Esophagus squamous epithelium (tissue), 5 donors: ENCODE data around the gene TRIML2. TPM values are rescaled to one million over a fixed set of nuclear protein-coding genes. Genes with fewer than 3 reads are reported as not detected.

ENCODE experiments used
- DNase-seq: peaks from one replicate; lab custom pipeline; 2025; lab: John Stamatoyannopoulos, UW
- H3K27ac ChIP-seq, 4 donors: fragments of 200-600 bp; sonication (generic); one replicate each; pipeline ENCODE4 v1.5.1; 2016 to 2019; ENCODE audit warnings: mild to moderate bottlenecking in 1 of 4
- H3K27me3 ChIP-seq, 4 donors: fragments of 200-600 bp; sonication (generic); 1 replicate in 3 of 4; 2 replicates in 1 of 4; pipeline versions ENCODE4 v1.5.1 to v1.6.0; 2017 to 2021; ENCODE audit warnings: antibody characterized with exemption in 1 of 4
- H3K36me3 ChIP-seq, 3 donors: fragments of 200-600 bp; sonication (generic); one replicate each; pipeline ENCODE4 v1.5.1; 2016 to 2019
- H3K4me1 ChIP-seq, 3 donors: fragments of 200-600 bp; sonication (generic); one replicate each; pipeline ENCODE4 v1.5.1; 2017 to 2019
- H3K4me3 ChIP-seq, 4 donors: fragments of 200-600 bp; sonication (generic); 1 replicate in 3 of 4; 2 replicates in 1 of 4; pipeline ENCODE4 v1.5.1; 2016 to 2019; ENCODE audit warnings: mild to moderate bottlenecking in 2 of 4, moderate library complexity in 1 of 4
- H3K9me3 ChIP-seq, 3 donors: fragments of 200-600 bp; sonication (generic); one replicate each; pipeline ENCODE4 v1.5.1; 2016 to 2019
- POLR2A ChIP-seq, 4 donors: fragments of 450-650 bp; IDR thresholded peaks; one replicate each; pipeline ENCODE4 v1.6.1; 2017; ENCODE audit warnings: antibody characterized with exemption in 4 of 4, mild to moderate bottlenecking in 4 of 4, moderate library complexity in 3 of 4
- WGBS, 2 donors: methylation state at CpG; one replicate each; pipeline ENCODE4 v1.1.5; 2018; 5-methylcytosine and 5-hydroxymethylcytosine counted together
- intact Hi-C: fragments of 100-400 bp; cut with DNase I; formaldehyde crosslinking; loops from one replicate; pipeline ENCODE4 v1.15.0; 2022
- total RNA-seq, 4 donors: library from RNA; depleted of rRNA; stranded (reverse); fragments of >200 nt; gene quantifications; one replicate each; pipeline ENCODE4 v1.1.0, GENCODE V29; 2016
- TF ChIP-seq, protein P1 (sequence below), 6 experiments: fragments of 450-650 bp in 4 of 6; fragments of 200-600 bp in 2 of 6; sonication (generic) in 2 of 6; IDR thresholded peaks; one replicate each; pipeline ENCODE4 v1.5.1; 2016 to 2019; ENCODE audit warnings: antibody characterized with exemption in 6 of 6, mild to moderate bottlenecking in 4 of 6, moderate library complexity in 4 of 6
- donor health status: DM: yes; HTN: yes; CAD: no.

The TRIML2 gene
- total RNA-seq, 4 donors from 2014 or later, result not detected

DNA sequence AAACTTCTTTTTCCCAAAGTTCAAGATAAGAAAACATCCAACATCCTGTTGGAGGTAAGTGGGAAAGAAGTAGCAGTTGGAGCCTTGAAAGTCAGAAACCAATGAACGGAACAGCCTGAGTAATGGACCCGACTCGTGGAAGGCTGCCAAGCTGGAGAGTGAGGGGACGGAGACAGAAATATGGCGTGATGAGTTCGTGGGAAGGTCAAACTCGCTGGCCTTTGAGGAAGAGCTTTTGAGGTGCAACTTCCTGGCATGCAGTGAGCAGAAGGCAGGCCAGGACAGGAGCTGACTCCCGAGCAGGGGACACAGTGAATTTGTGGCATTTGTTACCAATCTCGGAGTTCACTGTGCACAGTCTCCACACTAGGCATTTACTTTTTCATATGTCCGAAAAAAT is 28.8 kb upstream of the TRIML2 start:
- no peak overlapping the region for H3K27ac ChIP-seq
- WGBS, 2 donors, result 61 to 64% methylated on average over 10 of the region's 10 CpGs
- H3K4me3 ChIP-seq, result no peak overlapping the region
- no peaks in the 10 kb centered on the region for H3K27me3 ChIP-seq
- intact Hi-C loops, result no loop called here
- DNase-seq, result no peak
- no peaks in the 10 kb centered on the region for H3K9me3 ChIP-seq
- no peaks in the 10 kb centered on the region for H3K4me1 ChIP-seq
- no peak for TF ChIP-seq POLR2A (IDR thresholded peaks at IDR 0.05)
- TF ChIP-seq, protein P1, sequence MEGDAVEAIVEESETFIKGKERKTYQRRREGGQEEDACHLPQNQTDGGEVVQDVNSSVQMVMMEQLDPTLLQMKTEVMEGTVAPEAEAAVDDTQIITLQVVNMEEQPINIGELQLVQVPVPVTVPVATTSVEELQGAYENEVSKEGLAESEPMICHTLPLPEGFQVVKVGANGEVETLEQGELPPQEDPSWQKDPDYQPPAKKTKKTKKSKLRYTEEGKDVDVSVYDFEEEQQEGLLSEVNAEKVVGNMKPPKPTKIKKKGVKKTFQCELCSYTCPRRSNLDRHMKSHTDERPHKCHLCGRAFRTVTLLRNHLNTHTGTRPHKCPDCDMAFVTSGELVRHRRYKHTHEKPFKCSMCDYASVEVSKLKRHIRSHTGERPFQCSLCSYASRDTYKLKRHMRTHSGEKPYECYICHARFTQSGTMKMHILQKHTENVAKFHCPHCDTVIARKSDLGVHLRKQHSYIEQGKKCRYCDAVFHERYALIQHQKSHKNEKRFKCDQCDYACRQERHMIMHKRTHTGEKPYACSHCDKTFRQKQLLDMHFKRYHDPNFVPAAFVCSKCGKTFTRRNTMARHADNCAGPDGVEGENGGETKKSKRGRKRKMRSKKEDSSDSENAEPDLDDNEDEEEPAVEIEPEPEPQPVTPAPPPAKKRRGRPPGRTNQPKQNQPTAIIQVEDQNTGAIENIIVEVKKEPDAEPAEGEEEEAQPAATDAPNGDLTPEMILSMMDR (IDR thresholded peaks at IDR 0.05), result no peak
- no peaks in the 10 kb centered on the region for H3K36me3 ChIP-seq

- 85 to 89% methylated on average over 5 of the region's 5 CpGs for WGBS, 2 donors
- DNase-seq, result no peak
These were observed 22.8 kb upstream of the TRIML2 start for GRCh38 chr4:188132232-188132631.

DNA sequence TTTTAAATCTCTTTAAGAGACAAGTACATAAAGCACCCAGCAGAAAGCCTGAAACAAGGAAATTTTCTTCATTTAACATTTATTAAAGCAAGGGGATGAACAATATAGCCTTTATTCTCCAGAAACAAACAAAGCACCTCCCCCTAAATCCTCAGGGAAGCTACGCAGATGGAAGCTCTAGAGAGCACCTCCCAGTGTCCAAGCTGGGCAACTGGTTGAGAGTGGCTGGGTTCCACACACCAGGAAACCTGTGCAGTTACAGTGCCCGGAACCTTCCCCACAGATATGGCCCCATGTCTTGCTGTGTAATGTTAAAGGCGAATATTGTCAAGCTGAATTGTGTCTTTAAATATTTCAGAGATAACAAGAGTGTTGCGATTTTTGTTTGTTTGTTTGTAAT is 21.0 kb upstream of the TRIML2 start:
- TF ChIP-seq POLR2A (IDR thresholded peaks at IDR 0.05), result no peak
- TF ChIP-seq, protein P1 (IDR thresholded peaks at IDR 0.05), result no peak
- Histone ChIP-seq H3K27ac (no peak overlapping the region), H3K4me1 (peaks cover 0 to 5% (median 0%) of the 10 kb centered on the region in 3 donors), H3K27me3 (no peaks in the 10 kb centered on the region), H3K4me3 (no peak overlapping the region), H3K9me3 (no peaks in the 10 kb centered on the region), H3K36me3 (no peaks in the 10 kb centered on the region)
- intact Hi-C loops, result no loop called here
- DNase-seq, result no peak
- 85 to 86% methylated on average over 4 of the region's 4 CpGs for WGBS, 2 donors

More at GRCh38 chr4:188132232-188132631, 22.8 kb upstream of the TRIML2 start:
- no peak overlapping the region for H3K27ac ChIP-seq
- peaks cover 0 to 5% (median 0%) of the 10 kb centered on the region in 3 donors for H3K4me1 ChIP-seq
- H3K9me3 ChIP-seq, result no peaks in the 10 kb centered on the region
- intact Hi-C loops, result no loop called here
- no peaks in the 10 kb centered on the region for H3K27me3 ChIP-seq
- no peak overlapping the region for H3K4me3 ChIP-seq
- TF ChIP-seq, protein P1 (IDR thresholded peaks at IDR 0.05), result no peak
- no peak for TF ChIP-seq POLR2A (IDR thresholded peaks at IDR 0.05)
- H3K36me3 ChIP-seq, result no peaks in the 10 kb centered on the region

- no peak for DNase-seq
- Histone ChIP-seq H3K27me3 (no peaks in the 10 kb centered on the region), H3K27ac (no peak overlapping the region), H3K4me3 (no peak overlapping the region), H3K9me3 (no peaks in the 10 kb centered on the region), H3K36me3 (no peaks in the 10 kb centered on the region), H3K4me1 (peaks cover 0 to 5% (median 0%) of the 10 kb centered on the region in 3 donors)
- intact Hi-C loops, result no loop called here
- TF ChIP-seq, protein P1 (IDR thresholded peaks at IDR 0.05), result no peak
- 39 to 51% methylated on average over 5 of the region's 5 CpGs for WGBS, 2 donors
These were observed 17.9 kb upstream of the TRIML2 start for GRCh38 chr4:188127214-188127874.

GRCh38 chr4:188121530-188121929 is 12.1 kb upstream of the TRIML2 start:
- DNase-seq, result no peak
- Histone ChIP-seq H3K27ac (no peak overlapping the region), H3K4me1 (no peaks in the 10 kb centered on the region), H3K4me3 (no peak overlapping the region), H3K9me3 (no peaks in the 10 kb centered on the region), H3K27me3 (no peaks in the 10 kb centered on the region), H3K36me3 (no peaks in the 10 kb centered on the region)
- intact Hi-C loops, result no loop called here
- TF ChIP-seq, protein P1 (IDR thresholded peaks at IDR 0.05), result no peak
- TF ChIP-seq POLR2A (IDR thresholded peaks at IDR 0.05), result no peak
- WGBS, 2 donors, result 62 to 63% methylated on average over 13 of the region's 13 CpGs
